ENCODE data around the gene PTCH1. TPM values are rescaled to one million over a fixed set of nuclear protein-coding genes. Genes with fewer than 3 reads are reported as not detected.
A peak's percentile ranks its signal among the peaks of the same experiment; 100 is the strongest.

PTCH1 gene
- total RNA-seq, 1 donor from 2014 or later, result 25.2 TPM

GRCh38 chr9:95511952-95512708 lies 4.6 kb downstream of the PTCH1 start:
- intact Hi-C loops (cut with DNase I), result loop anchor here (2.0 to 10.0 kb wide), 5 partner anchors 195 to 1937 kb away; partner anchors contain the start of genes FANCC, PHF2 and ZNF367
- Histone ChIP-seq H3K9me3 (no peaks in the 10 kb centered on the region), H3K27ac (peak overlapping the region; percentile 78 to 87), H3K27me3 (no peaks in the 10 kb centered on the region), H3K4me1 (peaks cover 6 to 18% of the 10 kb centered on the region in 2 donors), H3K36me3 (no peaks in the 10 kb centered on the region), H3K4me3 (peak overlapping the region in 1 of 2 donors; percentile 86)
- DNase-seq (ENCODE audit: low spot score in 2 of 2), result no peak
- TF ChIP-seq CTCF (IDR thresholded peaks at IDR 0.05), result no peak

- Histone ChIP-seq H3K27ac (peak overlapping the region; percentile 78 to 87), H3K9me3 (no peaks in the 10 kb centered on the region), H3K27me3 (no peaks in the 10 kb centered on the region), H3K36me3 (no peaks in the 10 kb centered on the region), H3K4me1 (peaks cover 6 to 13% of the 10 kb centered on the region in 2 donors), H3K4me3 (peak overlapping the region; percentile 85 to 86)
- no peak for DNase-seq (ENCODE audit: low spot score in 2 of 2)
- intact Hi-C loops (cut with DNase I), result loop anchor here (2.0 to 10.0 kb wide), 5 partner anchors 195 to 1937 kb away; partner anchors contain the start of genes FANCC, PHF2 and ZNF367
- no peak for TF ChIP-seq CTCF (IDR thresholded peaks at IDR 0.05)
Observed at GRCh38 chr9:95511616-95511931, 5.2 kb downstream of the PTCH1 start.

GRCh38 chr9:95510709-95511615 lies 5.8 kb downstream of the PTCH1 start:
- peak; percentile 70 to 96 for DNase-seq (ENCODE audit: low spot score in 2 of 2)
- no peak for TF ChIP-seq CTCF (IDR thresholded peaks at IDR 0.05)
- H3K4me1 ChIP-seq, result peaks cover 6 to 13% of the 10 kb centered on the region in 2 donors
- H3K36me3 ChIP-seq, result no peaks in the 10 kb centered on the region
- H3K27ac ChIP-seq, result peak overlapping the region; percentile 78 to 87
- H3K27me3 ChIP-seq, result no peaks in the 10 kb centered on the region
- intact Hi-C loops (cut with DNase I), result loop anchor here (1.0 to 10.0 kb wide), 6 partner anchors 194 to 1936 kb away; partner anchors contain the start of genes ERCC6L2, FANCC, PHF2 and ZNF367
- H3K4me3 ChIP-seq, result peak overlapping the region; percentile 85 to 86
- no peaks in the 10 kb centered on the region for H3K9me3 ChIP-seq

GRCh38 chr9:95509851-95510708 lies 6.7 kb downstream of the PTCH1 start:
- peak in 1 of 2 donors; percentile 69 for DNase-seq (ENCODE audit: low spot score in 2 of 2)
- no peaks in the 10 kb centered on the region for H3K9me3 ChIP-seq
- H3K27ac ChIP-seq, result peak overlapping the region; percentile 73 to 78
- H3K4me3 ChIP-seq, result peak overlapping the region; percentile 85 to 86
- H3K4me1 ChIP-seq, result peaks cover 6 to 7% of the 10 kb centered on the region in 2 donors
- H3K36me3 ChIP-seq, result no peaks in the 10 kb centered on the region
- H3K27me3 ChIP-seq, result no peaks in the 10 kb centered on the region
- no peak for TF ChIP-seq CTCF (IDR thresholded peaks at IDR 0.05)
- intact Hi-C loops (cut with DNase I), result loop anchor here (1.0 to 10.0 kb wide), 9 partner anchors 193 to 1935 kb away; partner anchors contain the start of genes CDC14B, ERCC6L2, FANCC and PHF2

Data from ascending aorta (tissue), 2 donors.